Fibroblast of upper back skin (primary cell): ENCODE measurements around the gene FADS3.

Source experiments
- DNase-seq: peaks from one replicate; pipeline ENCODE4 v3.0.0-alpha.2; 2013

Gene FADS3

DNA sequence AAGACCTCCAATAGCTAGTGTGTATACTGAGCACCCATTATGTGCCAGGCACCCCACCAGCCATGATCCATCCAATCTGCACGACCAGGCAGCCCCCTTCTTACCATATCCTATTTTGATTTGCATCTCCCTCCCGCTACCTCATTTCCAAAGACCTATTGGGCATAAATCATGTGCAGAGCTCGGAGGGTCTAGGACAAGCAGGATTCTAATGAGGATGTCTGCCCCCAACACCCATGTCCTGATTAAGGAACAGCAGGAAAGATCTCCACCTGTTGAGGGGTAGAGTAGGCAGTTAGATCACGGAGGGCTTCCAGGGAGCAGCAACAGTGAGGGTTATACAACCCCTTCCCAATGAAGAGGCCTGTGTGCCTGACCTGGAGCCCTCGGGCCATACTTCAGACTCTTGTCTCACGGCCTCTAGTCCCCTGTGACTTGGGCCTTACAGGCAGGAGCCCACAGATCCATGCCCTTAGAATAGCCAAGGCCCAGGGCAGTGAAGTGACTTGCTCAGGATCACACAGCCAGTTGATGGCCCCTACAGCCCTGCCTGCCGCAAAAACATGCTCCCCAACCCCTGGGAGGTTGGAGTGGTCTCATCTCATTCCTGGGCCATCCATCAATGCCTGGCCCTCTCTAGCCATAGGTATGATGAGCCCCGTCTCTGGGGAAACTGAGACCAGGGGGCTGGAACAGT, 22.5 kb upstream of the FADS3 start:
- DNase-seq, result no peak

DNA sequence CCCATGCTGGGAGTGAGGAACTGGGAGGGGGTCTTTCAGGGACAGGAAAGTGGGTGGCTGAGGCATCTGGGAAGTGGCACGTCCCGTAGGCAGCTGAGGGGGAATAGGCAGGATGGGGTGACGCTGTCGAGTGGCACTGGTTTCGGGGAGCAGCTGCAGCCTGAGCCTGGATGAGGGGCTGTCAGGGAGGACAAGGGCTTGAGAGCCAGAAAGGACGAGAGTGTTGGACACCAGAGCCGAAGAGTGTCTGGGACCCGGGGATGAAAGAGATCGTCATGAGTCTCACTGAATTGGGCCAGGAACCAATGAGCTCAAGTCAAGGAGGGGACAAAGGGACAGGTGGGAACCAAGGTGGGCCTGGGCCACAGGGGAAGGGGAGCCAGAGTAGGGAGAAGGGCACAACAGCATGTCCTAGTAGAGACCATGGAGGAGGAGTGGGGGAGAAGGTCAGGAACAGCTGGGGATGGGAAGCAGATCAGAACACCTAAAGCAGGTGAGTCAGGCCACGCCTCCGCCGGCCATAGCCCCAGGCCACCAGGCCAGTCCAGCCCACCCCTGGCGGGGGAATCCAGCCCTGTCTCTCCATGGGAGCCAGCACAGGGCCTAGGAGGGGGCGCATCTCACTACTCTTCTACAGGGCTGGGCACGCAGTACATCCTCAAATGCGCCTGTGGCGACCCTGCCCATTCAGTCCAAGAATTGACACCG, 21.8 kb upstream of the FADS3 start:
- DNase-seq, result no peak

DNA sequence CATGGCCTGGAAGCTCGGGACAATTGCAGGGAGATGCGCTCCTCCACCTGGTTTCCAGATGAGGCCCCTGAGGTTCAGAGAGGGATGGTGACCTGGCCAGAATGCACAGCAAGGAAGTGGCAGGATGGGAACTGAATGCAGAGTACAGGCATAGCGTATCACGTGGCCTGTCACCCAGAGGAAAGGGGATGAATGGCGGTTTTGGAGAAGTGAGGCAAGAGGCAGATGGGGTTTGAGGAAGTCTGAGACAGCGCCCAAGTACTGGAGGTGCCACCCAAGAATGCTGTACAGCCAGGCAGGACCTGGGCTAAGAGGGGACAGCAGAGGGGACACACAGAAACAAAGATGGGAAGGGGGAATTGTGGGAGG, 21.2 kb upstream of the FADS3 start:
- no peak for DNase-seq

DNA sequence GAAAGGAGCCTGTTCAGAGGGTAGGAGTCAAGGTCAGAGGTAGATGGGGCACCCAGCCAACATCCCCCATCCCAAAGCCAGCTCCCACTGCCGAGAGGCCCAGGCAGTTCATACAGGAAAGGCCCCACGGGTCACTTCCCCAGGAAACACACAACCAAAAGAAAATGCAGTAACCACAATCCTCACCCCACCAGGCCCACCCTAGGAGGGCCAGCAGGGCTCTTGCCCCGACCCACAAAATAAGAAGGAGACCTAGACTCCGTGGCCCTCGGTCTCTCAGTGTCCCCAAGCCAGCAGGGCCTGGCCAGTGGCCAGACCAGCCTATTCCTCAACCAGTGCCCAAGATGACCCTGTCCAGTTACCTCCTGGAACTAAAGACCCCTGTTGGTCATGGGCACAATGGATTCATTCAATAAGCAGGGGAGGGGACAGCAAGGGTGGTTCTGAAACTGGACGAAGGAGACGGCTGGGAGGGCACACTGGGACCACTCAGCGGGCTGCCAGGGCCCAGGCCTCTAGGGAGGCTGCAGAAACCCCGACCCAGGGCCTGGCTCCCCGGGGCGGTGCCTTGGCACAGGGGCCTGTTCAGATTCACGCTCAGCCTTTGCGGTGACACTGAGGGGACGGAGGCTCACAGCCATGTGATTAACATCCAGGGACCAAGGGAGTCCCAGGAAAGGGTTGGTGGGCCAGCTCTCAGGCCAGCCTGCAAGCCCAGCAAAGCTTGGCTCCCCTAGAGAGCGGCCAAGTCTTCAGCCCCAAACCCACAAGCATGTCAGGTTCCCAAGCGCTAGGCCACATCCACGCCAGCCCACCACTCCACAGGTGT, 20.6 kb upstream of the FADS3 start:
- no peak for DNase-seq

DNA sequence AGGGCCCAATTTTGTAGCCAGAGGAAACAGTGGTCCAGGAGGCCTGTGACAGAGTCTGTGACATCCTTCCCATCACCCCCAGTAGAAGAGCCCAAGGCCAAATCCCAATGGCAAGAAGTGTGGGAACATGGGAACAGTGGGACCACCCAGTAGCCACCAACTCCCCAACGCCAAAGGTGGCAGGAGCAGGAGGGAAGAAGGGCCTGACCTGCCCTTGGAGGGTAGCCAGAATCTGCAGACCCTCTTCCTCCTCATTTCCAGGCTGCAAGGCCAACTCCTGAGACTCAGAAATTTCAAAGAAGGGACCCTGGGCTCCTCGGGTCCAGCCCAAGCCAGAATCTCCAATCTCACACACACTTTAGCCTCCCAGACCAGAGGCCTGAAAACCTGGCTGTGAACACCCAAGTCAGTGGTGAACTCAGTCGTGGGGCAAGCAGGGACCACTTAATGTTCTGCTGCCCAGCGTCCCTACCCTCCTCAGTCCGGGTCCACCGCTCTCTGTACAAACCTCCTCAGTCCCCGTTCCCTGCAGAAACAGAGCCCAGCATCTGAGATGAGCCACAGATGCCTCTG, 19.9 kb upstream of the FADS3 start:
- DNase-seq, result no peak

DNA sequence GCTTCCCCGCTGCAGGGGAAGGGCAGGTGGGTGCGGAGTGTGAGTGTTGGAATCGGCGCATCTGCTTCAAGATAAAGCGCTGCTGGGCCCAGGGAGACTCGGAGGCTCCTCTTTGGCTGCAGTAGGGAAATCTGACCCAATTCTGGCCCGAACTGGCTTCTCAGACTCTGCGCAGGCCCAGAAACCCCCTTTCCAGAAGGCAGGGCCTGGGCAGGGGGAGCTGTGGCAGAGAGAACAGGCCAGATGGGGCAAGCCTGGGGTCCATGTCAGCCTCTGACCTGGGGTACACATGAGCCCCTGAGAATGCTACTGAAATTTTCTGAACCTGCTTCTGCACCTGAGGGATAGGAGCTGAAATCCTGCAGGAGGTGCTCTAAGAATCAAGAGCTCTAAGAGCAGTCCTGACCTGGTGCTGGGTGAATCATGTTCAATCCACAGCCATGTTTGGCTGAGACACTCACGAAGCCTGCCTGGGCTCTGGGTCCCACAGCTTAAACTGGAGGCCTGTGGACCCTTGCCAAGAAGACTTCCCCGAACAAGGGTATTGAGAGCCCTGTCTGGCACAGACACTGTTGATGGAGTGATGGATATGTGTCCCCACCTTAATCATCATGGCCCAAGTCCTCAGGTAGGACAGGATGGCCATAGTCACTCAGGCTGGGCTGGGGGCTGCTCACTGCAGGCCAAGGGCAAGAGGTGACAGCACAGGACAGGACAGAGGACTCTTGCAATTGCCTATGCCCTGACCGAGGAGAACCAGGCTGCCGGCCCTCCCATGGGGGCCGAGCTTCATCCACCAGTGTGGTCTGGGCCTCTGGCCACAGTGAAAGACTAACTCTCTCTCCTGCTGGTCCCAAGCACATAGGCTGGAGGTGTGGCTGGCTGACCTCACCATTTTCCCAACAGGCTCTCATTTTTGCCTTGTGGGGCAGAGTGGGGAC, 19.1 kb upstream of the FADS3 start:
- no peak for DNase-seq

DNA sequence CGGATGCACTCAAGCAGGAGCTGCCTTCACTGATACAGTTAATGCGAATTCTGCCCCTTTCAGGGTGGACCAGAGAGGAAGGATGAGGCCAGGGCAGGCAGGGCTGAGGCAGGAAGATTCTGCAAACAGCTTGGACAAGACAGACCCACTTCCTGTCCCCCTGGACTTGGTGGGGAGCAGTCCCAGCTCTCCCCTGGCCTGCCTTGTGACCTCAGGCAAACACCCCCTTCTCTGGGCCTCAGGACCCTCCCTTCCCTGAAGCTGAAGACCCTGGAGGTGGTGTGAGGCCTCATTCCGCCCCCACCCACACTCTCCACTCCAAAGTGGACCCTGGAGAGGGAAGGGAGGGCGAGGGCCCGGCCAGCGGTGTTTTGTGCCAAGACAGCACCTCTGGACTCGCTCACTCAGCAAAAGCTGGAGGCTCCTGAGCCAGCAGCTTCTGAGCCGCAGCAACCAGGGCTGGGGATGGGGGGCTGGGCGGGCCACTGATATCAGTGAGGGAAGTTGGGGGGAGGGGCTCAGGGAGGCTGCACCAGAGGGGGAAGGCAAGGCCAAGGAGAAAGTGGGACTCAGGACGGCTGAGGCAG, 17.5 kb upstream of the FADS3 start:
- DNase-seq, result peak; percentile 28

DNA sequence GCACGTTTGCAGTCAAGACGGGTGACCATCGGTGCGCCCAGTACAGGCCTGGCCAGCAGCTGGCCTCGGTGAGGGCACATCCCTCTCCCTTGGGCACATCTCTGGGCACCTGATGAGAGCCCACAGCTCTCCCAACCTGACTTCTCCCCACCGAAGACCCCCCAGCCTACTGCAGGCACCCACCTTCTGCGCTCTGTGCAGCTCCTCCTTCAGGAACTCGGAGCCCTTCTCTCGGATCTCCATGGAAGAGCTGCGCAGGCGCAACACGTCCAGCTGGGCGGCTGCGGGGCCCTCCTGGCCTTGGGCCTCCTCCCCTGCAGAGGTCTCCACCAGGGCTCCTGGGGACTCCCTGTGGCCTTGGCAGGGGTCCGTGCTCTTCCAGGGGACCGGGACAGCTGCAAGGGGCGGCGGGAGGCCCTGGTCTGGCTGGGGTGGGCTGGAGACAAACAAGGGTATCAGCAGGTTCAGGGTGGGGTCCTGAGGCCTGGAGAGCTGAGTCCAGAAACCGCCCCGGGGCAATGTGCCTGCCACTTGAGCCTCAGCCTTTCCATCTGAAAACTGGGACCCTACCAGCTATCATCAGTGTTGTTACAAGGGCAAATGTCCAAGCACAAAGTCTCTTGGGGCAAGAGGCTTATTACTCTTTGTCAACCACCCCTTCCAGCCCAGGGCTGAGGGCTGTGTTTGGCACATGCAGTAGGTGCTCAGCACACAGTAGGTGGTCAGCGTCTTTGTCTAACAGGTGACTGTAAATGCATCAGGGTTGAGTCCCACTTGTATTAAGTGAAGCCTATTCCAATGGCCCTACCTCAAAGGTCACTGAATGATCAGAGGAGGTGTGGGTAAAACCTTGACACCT, 16.8 kb upstream of the FADS3 start:
- DNase-seq, result no peak

DNA sequence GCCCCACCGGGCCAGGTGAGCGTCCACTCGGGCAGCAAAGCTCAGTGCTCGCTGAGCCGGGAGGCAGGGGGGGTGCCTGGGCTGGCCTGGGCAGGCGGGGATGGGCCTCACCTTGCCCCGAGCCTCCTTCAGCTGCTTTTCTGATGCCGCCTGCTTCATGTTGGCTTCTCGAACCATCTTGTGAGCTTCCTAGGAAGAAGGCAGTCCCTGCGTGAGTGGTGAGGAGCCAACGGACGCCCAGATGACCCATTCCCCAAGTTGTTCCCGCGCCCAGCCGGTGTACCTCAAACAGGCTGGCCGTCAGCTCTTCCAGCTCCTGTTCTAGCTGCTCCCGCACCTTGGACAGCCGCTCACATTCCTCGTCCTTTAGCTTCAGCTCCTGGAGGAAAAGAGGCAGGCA, 15.9 kb upstream of the FADS3 start:
- no peak for DNase-seq

DNA sequence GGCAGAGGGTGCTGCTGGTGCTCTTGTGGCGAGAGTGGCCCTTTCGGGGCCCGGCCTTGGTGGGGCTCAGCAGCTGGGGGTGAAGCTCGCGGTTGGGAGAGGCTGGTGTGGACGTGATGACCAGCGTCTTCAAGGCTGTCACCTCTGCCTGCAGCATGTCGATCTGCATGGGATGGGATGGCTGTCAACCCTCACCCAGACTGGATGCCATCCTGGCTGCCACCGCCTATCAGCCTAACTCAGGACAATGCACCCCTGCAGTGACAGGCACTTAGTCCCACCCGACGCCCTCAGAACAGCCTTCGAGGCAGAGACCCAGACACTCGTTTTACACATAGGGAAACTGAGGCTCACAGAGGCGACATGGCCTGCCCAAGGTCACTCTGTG, 15.2 kb upstream of the FADS3 start:
- no peak for DNase-seq

DNA sequence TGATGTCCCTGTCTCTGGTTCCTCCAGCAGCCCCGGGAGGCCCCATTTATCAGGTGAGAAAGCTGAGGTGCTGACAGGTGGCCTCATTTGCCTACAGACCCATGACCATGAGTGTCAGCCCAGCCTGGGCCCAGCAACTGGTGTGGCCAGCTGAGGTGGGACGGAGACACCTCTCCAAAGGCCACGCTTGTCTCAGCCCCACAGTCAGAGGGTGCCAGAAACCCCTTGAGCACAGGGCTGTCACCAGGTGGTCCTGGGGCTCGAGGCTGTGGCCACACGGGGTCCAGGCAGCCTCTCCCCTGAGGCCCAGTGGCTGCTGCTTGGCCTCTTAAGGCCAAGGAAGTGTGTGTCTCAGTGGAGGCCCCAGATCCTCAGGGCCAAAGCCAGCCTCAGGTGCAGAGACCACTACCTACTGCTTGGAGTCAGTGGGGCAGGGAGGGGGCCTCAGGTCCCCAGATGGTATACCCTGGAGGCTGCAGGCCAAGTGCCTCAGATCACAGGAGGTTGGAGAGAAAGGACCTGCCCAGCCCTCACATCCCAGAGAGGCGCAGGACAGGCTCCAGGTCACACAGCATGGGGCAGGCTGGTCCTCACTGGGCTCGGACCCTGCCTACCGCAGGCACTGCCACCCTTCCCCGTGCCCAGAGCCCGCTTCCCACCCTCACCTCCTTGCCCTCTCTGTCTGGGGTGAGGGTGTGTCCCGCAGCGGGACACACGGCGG, 14.6 kb upstream of the FADS3 start:
- no peak for DNase-seq

DNA sequence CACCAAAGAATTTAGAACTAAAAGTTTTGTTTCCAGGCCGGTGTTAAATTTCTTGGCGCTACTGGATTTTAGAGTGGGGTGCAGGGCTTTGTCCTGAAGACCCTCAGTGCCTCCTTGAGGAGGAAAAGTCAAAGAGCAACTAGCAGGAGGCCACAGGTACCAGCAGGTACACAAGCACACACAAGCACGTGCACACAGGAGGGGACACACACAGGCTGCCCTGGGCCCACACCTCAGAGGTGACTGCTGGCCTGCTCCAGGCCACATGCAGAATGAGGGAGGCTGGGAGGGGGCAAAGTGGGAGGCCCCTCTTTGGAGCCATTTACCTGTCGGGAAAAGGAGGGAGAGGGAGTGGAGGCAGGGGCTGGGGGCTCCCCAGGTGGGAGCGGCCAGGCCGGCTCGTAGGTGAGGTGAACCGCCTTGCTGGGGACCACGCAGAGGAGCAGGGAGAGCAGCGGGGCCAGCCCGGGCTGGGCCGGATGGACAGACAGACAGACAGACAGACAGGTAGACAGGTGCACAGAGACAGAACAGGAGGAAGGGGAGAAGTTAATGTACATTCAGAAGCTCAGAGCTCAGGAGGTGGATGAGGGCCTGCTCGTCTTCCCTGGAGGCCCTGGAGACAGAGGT, 13.8 kb upstream of the FADS3 start:
- DNase-seq, result no peak

DNA sequence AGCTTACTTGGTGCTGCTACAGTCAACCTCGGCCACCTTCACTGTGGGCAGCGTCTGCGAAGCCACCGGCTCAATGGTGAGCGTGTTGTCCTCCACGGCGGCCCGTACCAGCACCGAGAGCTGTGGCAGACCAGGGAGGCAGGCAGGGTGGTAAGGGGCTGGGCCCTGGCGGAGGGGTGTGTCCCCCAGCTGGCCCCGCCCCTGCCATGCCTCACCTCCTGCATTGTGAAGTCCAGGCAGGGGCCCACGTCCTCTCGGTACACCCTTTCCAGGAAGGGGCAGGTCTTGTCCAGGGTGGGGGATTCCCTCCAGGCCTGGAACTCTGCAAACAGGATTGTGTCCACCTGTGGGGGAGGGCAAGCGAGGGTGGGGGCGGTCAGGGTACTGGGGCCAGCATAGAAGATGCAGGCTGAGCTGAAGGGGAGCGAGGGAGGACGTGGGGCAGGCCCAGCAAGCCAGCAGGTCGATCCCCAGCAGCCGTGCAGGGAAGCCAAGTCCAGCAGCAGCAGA, 13.2 kb upstream of the FADS3 start:
- DNase-seq, result no peak

DNA sequence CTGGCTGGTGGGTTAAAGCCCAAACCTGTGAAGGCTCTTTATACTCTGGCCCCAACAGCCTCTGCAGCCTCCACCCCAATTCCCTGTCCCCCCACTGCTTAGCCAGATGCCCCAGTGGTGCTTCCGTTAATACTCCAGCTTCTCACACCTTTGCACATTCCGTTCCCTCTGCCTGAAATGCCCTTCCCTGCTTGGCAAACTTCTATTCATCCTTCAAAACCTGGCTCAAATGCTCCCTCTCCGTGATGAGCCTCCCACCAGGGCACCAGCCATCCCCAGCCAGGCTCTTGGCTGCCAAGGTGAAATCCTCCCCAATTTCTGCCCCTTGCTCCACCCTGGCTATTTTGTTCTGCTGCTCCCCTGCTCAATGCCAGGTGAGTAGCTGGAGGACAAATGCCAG, 12.5 kb upstream of the FADS3 start:
- no peak for DNase-seq

DNA sequence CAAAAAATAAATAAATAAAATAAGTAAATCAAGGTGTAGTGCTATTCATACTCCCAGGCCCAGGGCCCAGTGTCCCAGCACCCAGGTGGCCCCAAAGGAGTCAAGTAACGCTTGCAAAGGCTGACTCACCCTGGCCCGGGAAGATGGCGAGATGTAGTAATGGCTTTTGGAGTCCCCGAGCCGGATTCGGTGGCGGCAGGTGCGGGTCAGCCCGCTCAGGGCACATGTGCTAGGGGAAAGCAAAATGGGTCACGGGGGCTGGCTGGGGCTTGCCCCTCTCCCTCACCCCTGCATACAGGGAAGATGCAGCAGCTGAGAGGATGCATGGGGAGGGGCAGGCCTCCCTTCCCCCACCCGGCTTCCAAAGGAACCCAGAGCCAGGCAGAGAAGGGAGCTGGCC, 11.0 kb upstream of the FADS3 start:
- DNase-seq, result no peak

DNA sequence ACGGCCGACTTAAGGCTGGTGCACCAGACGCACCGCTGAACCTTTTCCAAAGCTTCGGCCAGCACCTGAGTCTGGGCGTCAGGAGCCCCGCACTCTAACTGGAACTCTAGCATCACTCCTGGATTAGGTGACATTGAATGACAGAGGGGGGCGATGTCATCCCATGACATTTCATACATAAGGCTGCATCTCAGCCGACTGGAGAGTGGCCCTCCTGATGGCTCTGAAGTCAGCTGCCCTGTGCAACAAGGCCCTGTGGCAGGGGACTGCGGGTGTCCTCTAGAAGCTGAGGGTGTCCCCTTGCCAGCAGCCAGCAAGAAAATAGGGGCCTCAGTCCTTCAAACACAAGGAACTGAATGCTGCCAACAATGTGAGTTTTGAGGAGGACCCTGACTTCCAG, 10.1 kb upstream of the FADS3 start:
- no peak for DNase-seq

DNA sequence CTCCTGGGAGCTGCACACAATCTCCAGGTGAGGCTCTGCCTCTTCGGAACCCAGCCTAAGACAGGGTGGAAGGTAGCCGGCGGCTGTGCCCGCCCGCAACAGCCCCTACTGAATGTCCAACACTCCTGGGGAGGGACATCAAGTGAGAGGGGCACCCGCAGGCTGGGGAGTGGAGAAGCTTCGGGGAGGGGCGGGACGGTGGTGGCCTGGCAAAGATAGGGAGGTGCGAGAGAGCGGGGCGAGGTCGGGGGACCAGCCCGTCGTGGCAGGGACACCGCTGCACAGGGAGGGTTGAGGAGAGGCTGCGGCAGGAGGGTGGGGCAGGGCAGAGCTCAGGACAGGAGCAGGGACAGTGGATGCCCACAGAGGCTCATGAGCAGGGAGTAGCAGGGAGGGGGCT, 8.9 kb upstream of the FADS3 start:
- no peak for DNase-seq

DNA sequence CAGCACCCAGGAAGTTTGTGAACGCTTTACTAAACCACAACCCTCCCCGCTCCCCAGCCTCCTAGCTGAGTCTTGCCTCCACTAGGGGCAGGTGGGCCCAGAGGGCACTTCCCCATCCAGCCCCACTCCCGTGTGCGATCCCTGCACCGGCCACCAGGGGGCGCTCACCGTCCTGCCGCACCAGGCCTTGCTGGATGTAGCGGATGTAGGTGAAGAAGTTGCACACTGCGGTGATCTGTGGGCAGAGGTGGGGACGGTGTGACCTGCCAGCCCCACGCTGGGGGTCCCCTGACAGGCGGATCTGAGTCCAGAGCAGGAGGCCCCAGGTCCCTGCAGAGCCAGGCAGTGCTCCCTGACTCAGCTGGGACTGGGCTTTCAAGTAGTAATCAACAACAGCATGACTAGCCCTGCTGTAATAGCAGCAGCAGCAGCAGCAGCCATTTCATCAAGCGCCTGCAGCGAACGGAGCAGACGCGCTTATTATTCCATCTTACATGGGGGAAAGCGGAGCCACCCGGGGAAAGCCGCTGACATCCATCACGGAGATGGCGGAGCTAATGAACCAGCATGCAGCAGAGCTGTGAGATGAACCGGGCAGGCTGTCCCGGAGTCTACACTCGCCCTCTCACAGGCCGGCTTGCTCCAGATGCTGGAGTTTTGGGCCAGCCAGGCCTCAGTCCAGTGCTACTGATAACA, 7.9 kb upstream of the FADS3 start:
- DNase-seq, result peak; percentile 68

DNA sequence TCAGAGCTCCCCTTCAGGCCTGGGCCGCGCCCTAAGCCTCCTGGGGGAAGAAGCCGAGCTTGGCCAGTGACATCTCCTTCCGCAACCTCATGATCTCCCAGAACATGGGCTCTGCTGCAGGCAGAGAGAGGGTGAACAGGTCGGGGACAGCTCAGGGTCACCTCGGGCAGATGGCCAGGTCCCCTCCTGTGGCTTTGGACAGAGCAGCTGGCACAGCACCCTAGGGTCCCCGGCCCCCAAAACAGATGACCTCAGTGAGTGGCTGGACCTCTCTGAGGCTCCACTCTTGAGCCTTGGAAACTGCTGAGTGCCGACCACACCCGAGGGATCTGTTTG, 6.9 kb upstream of the FADS3 start:
- no peak for DNase-seq
